8988T (cell line): ENCODE data around the gene QRFPR.
"Not testable (repeated sequence)": the region's sequence is repeated elsewhere in the genome, so short reads cannot be mapped to it uniquely, and the experiment has no call there.

ENCODE experiments used
- DNase-seq: peaks from one replicate; pipeline ENCODE4 v3.0.0; 2011

The QRFPR gene

DNA sequence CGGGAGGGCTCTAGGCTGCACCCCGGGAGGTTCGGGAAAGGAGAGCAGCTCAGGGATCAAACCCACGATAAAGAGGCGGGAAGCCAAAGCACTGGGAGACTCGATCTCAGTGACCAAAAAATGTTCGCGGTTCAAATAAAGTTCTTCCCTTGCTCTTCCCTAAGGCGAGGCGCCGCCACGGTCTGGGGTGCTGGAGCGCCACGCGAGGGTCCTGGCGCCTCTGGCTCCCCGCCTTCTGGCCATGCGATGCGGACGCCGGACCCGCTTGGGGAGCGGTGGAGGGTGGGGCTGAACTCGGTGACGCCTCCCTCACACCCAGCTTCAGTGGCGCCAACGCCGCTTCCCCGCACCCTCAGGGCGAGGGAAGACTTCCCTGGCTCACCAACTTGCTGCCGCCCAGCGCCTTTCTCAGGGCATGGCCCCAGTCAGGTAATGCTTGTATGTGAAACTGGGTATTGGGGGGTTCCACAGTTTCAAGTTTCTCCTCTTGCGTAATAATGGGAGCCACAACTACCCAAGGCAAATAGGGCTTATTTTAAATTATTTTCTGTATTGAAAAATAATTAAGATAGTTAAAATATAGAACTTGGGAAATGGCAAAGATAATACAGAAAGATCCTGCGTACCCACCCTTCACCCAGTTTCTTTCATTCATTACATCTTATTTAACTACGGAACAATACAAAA lies at the start of gene QRFPR:
Gene QRFPR, minus strand, starts transcription at position 243 of the 687 bp plus-strand sequence. CDS start 371 bp downstream, outside the sequence.
- DNase-seq, result no peak

- no peak for DNase-seq
Measured at GRCh38 chr4:121428721-121429120, 47.9 kb upstream of the QRFPR start.

GRCh38 chr4:121421594-121421993 lies 40.8 kb upstream of the QRFPR start:
- no peak for DNase-seq

- no peak for DNase-seq
Measured at GRCh38 chr4:121411151-121411744, 30.4 kb upstream of the QRFPR start.

DNA sequence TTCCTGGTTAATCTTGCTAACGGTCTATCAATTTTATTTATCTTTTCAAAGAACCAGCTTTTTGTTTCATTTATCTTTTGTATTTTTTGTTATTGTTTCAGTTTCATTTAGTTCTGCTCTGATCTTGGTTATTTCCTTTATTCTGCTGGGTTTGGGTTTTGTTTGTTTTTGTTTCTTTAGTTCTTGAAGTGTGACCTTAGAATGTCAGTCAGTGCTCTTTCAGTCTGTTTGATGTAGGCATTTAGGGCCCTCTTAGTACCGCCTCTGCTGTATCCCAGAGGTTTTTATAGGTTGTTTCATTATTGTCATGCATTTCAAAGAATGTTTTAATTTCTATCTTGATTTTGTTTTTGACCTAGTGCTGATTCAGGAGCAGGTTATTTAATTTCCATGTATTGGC lies 27.7 kb upstream of the QRFPR start:
- not testable (repeated sequence) for DNase-seq

GRCh38 chr4:121400632-121401031 lies 19.8 kb upstream of the QRFPR start:
- no peak for DNase-seq

DNA sequence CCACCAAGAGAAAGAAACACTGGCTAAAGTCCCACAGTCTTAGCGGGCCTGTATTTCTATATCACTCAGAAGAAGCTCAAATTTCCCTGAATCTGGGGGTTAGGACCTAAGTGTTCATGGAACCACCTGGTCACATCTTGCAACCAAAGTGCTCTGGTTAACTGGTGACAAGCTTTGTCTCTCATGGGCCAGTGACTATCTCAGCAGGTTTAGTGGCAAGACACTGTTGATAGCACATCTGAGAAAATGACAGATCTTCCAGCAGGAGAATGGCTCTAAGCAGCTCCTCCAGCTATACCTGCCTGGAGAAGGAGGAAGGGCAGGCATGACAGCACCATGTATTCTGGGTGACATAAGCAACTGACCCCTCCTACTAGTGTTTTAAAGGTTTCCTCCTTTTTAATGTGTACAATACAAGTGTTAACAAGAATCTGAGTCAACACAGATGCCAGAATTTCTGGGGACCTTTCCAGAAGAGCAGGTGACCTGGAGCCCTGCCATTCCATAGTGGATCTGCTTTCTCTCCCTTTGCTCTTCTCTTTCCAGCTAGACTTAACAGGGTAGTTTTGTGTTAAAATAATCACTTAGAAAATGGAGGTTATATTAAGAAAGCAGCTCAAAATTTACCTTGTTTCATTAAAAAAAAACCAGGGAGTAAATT lies 17.3 kb upstream of the QRFPR start:
- no peak for DNase-seq

DNA sequence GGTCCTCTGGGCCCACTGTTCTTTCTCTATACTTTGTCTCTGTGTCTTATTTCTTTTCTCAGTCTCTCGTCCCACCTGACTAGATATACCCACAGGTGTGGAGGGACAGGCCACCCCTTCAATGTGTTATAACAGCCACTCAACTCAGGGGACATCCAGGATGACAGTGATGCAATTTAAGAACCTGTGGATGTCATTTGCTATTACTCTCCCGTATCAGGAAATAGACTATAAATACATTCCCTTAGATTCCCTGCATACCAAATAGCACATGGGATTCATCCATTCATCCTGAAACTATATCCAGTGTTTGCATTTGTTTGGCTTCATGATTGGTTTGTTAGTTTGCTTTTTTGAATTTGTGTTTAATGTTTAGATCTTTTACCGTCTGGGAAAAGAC lies 16.6 kb upstream of the QRFPR start:
- no peak for DNase-seq

DNA sequence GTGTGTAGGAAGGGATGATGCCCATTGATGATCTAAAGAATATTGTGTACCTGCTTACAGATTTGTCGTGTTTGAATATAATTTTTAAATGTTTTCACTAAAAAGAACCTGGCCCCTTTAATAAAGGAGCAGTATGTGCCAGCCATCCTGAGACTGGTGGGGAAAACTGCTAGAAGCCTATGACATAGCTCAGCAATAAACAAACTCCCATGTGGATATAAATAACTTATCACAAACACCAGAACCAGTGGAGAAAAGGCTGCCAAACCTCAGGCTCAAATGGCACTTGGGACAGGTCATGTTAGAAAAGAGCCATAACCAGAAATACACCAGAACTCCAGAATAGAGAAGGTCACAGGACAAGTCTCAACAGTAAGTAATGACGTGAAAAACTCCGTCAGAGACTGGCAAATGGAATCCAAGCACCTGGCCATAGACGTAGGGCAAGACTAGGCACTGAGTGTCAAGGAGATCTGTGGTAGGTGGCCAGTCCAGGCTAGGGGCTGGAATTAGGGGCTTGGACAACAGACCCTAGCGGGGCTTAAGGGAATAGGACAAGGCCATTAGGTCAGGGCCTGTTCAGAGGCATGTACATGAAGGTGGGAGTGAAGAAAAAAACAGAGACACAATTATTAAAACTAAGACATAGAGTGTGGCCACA lies 11.7 kb upstream of the QRFPR start:
- DNase-seq, result no peak

DNA sequence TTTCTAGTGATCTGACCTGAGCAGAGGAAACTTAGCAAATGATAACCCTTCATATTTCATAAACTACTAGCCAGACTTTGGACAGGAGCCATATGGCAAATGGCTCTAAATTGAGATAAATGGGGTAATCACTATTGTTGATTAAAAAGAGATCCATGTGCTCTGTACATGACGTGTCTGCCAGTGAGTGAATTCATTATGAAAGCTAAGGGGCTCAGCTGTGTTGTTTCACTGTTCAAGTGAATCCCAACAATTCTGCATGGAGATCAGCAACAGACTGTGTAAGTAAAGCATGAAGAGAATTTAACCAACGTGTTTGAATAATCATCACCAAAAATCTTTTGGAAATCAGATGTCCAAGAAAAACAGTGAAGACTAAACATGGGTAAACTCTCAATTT lies 9.5 kb upstream of the QRFPR start:
- no peak for DNase-seq

DNA sequence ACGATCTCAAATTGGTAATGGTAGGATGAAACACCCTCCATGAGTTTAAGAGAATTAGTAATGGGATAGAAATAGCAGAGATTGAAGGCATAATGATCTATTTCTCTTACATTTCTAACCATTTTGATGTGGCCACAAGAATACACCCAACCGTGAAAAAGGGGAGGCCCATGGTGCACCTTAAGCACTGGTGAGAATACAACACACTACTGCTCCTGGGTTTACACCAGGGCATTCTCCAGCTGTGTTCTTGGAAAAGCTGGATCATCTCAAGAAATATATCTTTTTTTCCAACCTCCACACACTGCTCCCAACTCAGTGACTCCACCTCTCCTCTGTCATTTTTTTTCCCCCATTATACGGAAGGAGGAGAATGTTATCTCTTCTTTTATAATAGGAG lies 1.5 kb downstream of the QRFPR start:
- no peak for DNase-seq

DNA sequence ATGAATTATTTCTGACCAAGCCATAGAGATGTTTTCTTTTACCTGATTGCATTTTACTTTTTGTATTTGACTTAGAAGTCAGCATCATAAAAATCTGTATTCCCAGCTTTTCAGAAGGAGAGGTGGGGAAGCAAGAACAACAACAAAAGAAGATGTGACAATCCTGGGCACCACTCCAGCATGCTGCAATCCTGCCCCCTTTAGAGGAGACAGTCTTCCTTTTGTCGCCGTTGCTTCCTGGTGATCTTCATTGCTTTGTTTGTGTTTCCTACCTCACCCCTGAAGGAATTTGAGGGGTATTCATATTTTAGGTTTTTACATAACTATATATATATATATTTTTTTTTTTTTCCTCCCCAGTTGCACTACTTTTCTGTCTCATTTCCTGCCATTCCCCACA lies 3.7 kb downstream of the QRFPR start:
- DNase-seq, result no peak

GRCh38 chr4:121376556-121376955 lies 4.3 kb downstream of the QRFPR start:
- no peak for DNase-seq

GRCh38 chr4:121376097-121376496 lies 4.7 kb downstream of the QRFPR start:
- DNase-seq, result no peak

GRCh38 chr4:121375262-121375661 lies 5.6 kb downstream of the QRFPR start:
- no peak for DNase-seq

DNA sequence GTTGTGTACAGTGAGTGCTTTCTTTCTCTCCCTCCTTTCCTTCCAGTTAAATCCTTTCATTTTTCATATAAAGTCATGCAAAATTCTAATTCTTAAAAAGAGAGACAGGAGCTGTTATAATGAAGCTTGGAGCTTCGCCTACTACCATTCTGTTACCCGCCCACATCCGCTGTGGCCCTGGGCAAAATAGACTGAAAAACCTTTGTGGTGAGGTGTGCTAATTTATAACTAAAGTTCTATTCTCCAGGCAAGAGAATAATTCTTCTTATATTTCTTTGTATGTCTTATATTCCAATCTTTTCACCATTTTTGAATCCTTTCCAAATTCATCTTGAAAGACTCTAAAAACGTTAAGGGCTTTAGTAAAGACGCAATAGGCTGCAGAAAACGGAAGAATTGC lies 7.0 kb downstream of the QRFPR start:
- DNase-seq, result no peak

DNA sequence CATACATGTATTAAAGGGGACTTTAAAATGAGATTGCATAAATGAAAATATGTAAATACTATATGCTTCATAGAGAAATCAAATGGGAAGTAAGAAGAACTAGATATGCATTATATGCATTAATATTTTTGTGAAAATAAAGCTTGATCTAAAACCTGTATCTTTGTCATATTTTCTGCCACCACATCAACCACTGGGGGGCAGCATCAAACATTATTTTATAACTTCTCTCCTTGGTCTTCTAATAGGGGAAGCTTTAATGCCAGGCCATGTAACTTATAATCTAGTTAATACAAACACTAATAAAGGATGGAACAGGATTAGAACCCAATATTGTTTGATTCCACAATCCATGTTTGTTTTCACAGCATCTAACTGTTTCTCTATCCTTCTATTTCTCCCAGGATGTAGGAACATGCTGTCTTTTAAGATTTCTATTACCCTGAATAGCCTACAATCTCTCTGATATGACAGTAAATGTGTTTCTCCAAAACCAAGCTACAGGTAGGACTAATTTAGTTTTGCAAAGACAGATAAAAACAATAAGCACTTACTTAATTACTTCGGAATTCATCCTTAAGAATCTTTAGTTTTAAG lies 10.0 kb downstream of the QRFPR start:
- DNase-seq, result no peak

- no peak for DNase-seq
Measured at GRCh38 chr4:121360495-121360894, 20.3 kb downstream of the QRFPR start.

DNA sequence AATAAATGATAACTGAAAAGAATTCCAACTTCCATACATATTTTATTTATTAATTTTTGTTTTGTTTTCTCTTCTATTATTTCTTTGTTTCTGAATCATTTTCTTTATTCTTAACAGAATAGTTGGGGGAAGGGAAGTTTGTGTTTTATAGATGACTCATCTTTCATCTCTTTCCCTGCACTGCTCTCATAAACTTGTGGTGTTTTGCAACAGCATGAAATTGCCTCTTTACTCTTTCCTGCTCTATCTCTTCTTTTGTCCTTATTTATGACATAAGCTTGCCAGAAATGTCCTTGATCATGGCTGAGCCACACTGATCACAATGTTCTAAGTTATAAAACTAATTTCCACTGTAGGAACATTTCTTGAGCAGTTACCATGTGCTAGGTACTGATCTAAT lies 22.3 kb downstream of the QRFPR start:
- no peak for DNase-seq

DNA sequence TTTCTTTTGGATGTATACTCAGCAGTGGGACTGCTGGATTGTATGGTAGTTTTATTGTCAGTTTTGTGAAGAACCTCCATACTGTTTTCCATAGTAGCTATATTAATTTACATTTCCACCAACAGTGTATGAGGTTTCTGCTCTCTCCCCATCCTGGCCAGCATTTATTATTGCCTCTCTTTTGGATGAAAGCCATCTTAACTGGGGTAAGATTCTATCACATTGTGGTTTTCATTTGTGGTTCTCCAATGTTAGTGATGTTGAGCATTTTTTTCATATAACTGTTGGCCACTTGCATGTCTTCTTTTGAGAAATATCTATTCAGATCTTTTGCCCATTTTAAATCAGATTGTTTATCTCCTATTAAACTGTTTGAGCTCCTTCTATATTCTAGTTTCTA lies 27.6 kb downstream of the QRFPR start:
- no peak for DNase-seq

DNA sequence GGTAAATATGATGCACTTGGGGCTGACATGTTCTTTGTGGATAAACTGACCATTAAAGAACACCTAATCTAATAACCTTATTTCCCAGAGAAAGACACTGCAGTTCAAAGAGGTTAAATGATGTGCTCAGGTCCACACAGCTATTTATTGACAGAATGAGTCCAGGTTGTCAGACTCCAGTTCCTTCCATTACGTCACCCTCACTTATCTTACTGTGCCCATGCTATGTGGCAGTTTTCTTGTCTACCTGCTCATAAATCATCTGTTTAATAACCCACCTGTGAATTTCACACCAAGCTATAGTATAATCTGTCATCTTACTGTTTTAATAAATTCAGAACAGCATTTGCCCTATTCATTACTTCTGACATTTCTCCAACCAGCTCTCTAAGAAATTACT lies 36.7 kb downstream of the QRFPR start:
- no peak for DNase-seq

DNA sequence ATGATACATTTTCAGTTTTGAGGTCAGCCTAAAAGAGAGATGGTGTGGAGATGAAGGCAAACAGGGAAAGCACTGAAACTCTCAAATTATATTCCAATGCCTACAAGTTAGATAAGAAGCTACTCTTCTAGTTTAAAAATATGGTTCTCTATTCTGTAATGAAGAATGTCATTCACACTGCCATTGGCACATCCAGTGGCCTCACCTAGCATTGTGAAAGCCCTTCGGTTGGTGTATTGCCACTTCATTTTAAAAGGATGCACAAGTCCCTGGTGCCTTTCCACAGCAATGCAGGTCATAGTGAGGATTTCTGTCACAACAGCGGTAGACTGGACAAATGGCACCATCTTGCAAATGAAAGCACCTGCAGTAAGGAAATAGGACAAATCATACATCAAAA lies 40.6 kb downstream of the QRFPR start:
- no peak for DNase-seq

DNA sequence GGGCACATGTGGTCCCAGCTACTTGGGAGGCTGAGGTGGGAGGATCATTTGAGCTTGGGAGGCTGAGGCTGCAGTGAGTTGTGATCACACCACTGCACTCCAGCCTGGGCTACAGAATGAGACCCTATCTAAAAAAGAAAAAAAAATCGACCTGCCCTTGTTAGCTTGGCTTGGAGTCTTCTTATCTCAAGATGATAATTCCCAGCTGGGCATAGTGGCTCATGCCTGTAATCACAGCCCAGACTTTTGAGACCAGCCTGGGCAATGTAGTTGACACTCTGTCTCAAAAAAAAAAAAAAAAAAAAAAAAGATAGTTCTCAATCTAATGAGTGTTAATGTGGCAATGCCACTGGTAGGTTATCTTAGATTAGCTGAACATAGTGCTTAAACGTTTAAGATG lies 41.0 kb downstream of the QRFPR start:
- DNase-seq, result no peak

DNA sequence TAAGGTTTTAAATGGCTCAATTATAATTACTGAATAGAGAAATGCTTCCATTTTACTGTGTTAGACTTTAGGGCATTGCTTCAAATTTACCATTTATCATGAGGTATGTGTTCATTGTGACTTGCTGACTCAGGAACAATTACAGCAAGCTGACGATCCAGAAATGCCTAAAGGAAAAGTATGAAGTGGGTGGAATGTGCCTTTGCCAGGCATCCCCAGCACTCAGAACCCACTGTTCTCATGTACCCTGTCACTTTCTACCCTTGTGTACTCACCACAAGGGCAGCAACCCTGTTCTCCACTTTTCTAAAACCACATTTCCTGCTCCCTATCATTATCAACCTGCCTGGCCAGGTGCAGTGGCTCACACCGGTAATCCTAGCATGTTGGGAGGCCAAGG lies 41.5 kb downstream of the QRFPR start:
- no peak for DNase-seq
